Measurements from ENCODE around the gene STAT1. TPM values are rescaled to one million over a fixed set of nuclear protein-coding genes. Genes with fewer than 3 reads are reported as not detected.

The STAT1 gene
- total RNA-seq, 1 donor from 2014 or later = 140 TPM

DNA sequence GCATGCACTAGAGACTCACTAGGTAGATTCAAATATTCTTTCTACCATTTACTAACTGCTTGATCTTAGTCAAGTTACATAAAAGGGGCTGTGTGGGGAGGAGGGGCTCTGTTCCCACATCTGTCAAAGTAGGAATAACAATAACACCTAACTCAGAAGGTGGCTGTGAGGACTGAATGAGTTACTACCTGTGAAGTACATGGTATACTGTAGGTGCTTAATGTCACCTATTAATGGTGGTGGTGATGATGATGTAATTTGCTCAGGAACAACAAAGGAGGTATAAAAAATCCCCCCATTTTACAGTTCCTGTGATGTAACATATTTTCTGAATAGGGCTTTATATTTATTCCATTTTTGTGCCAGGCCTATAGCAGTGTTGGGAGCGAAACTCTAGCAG is 40.7 kb downstream of the STAT1 start:
- Mint-ChIP-seq H3K27me3 (ENCODE audit: low read depth) (no peaks in the 10 kb centered on the region), H3K27ac (ENCODE audit: unreplicated experiment) (no peak overlapping the region), H3K4me1 (ENCODE audit: low read depth) (peaks cover 6% of the 10 kb centered on the region), H3K9me3 (ENCODE audit: low read depth) (no peaks in the 10 kb centered on the region), H3K4me3 (ENCODE audit: unreplicated experiment) (no peak overlapping the region), H3K36me3 (ENCODE audit: low read depth) (peaks cover 70% of the 10 kb centered on the region)
- no peak for DNase-seq (ENCODE audit: low spot score)
- TF ChIP-seq CTCF (IDR thresholded peaks at IDR 0.05) = no peak

DNA sequence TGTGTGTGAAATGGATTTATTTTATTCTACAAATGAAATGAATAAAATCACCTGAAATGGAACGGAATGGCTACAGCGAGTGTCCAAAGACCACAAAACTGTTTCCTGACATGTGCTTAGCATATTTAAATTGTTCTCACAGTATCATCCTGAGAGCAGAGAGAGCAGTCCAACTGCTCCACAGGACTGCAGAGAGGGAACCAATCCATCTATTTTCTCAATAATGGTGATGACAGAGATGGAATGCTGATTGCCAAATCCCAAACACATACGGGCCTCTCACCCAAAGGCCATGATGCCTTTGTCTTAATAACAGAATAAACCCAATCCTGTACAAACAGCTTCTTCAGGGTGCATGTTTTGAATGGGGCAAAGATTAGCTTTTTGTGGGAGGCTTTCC is 41.1 kb downstream of the STAT1 start:
- Mint-ChIP-seq H3K4me3 (ENCODE audit: unreplicated experiment) (no peak overlapping the region), H3K4me1 (ENCODE audit: low read depth) (peaks cover 6% of the 10 kb centered on the region), H3K27me3 (ENCODE audit: low read depth) (no peaks in the 10 kb centered on the region), H3K36me3 (ENCODE audit: low read depth) (peaks cover 69% of the 10 kb centered on the region), H3K27ac (ENCODE audit: unreplicated experiment) (no peak overlapping the region), H3K9me3 (ENCODE audit: low read depth) (no peaks in the 10 kb centered on the region)
- no peak for TF ChIP-seq CTCF (IDR thresholded peaks at IDR 0.05)
- DNase-seq (ENCODE audit: low spot score) = no peak

DNA sequence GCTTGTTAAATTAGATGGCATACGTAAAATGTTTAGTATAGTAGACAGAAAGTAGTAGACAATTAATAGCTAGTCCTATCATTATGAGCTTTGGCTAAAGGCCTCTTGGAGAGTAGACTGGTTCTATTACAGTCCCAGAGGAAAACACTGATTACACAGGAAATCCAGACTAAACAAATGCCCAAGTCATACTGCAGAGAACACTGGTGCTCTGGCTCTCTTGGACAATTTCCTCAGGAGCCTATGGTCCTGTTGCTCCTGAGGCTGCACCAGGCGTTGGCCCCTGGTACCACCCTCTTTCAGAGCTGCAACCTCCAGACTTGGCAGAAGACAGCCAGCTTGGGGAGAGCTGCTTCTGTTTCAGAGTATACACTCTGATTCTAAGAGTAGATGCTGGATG is 41.8 kb downstream of the STAT1 start:
- H3K4me1 Mint-ChIP-seq (ENCODE audit: low read depth) = peaks cover 6% of the 10 kb centered on the region
- no peak for TF ChIP-seq CTCF (IDR thresholded peaks at IDR 0.05)
- H3K27me3 Mint-ChIP-seq (ENCODE audit: low read depth) = no peaks in the 10 kb centered on the region
- no peak overlapping the region for H3K27ac Mint-ChIP-seq (ENCODE audit: unreplicated experiment)
- H3K9me3 Mint-ChIP-seq (ENCODE audit: low read depth) = no peaks in the 10 kb centered on the region
- H3K4me3 Mint-ChIP-seq (ENCODE audit: unreplicated experiment) = no peak overlapping the region
- no peak for DNase-seq (ENCODE audit: low spot score)
- peaks cover 65% of the 10 kb centered on the region for H3K36me3 Mint-ChIP-seq (ENCODE audit: low read depth)

GRCh38 chr2:190970873-190971506 is 43.0 kb downstream of the STAT1 start:
- Mint-ChIP-seq H3K36me3 (ENCODE audit: low read depth) (peaks cover 58% of the 10 kb centered on the region), H3K4me3 (ENCODE audit: unreplicated experiment) (no peak overlapping the region), H3K4me1 (ENCODE audit: low read depth) (peaks cover 6% of the 10 kb centered on the region), H3K9me3 (ENCODE audit: low read depth) (no peaks in the 10 kb centered on the region), H3K27me3 (ENCODE audit: low read depth) (no peaks in the 10 kb centered on the region), H3K27ac (ENCODE audit: unreplicated experiment) (no peak overlapping the region)
- no peak for DNase-seq (ENCODE audit: low spot score)
- no peak for TF ChIP-seq CTCF (IDR thresholded peaks at IDR 0.05)

- Mint-ChIP-seq H3K27me3 (ENCODE audit: low read depth) (no peaks in the 10 kb centered on the region), H3K9me3 (ENCODE audit: low read depth) (no peaks in the 10 kb centered on the region), H3K4me3 (ENCODE audit: unreplicated experiment) (no peak overlapping the region), H3K27ac (ENCODE audit: unreplicated experiment) (no peak overlapping the region), H3K4me1 (ENCODE audit: low read depth) (peaks cover 6% of the 10 kb centered on the region), H3K36me3 (ENCODE audit: low read depth) (peaks cover 51% of the 10 kb centered on the region)
- DNase-seq (ENCODE audit: low spot score) = no peak
- TF ChIP-seq CTCF (IDR thresholded peaks at IDR 0.05) = no peak
Observed at GRCh38 chr2:190970160-190970559, 43.8 kb downstream of the STAT1 start.

Data from chondrocyte (in vitro differentiated cells).